Uterus (tissue), 4 donors: ENCODE data around the gene XIST. TPM values are rescaled to one million over a fixed set of nuclear protein-coding genes. Genes with fewer than 3 reads are reported as not detected.

Source experiments
- DNase-seq, 2 donors: peaks; one replicate each; pipeline ENCODE4 v3.0.0-alpha.2; 2019 to 2020
- H3K27ac ChIP-seq, 2 donors: fragments of 200-600 bp; sonication (generic); 1 replicate in 1 of 2; 2 replicates in 1 of 2; pipeline ENCODE4 v1.5.1; 2016 to 2018
- H3K27me3 ChIP-seq, 2 donors: fragments of 200-600 bp; sonication (generic); one replicate each; pipeline ENCODE4 v1.5.1; 2018 to 2019; ENCODE audit warnings: control low read depth in 1 of 2
- H3K36me3 ChIP-seq, 2 donors: fragments of 200-600 bp; sonication (generic); one replicate each; pipeline ENCODE4 v1.5.1; 2019; ENCODE audit warnings: control low read depth in 1 of 2
- H3K4me1 ChIP-seq, 2 donors: fragments of 200-600 bp; sonication (generic); one replicate each; pipeline ENCODE4 v1.5.1; 2018 to 2019; ENCODE audit warnings: control low read depth in 1 of 2
- H3K4me3 ChIP-seq, 2 donors: fragments of 200-600 bp; sonication (generic); 1 replicate in 1 of 2; 2 replicates in 1 of 2; pipeline ENCODE4 v1.5.1; 2018 to 2019; ENCODE audit warnings: mild to moderate bottlenecking in 1 of 2
- H3K9me3 ChIP-seq, 2 donors: fragments of 200-600 bp; sonication (generic); one replicate each; pipeline ENCODE4 v1.5.1; 2019; ENCODE audit warnings: control low read depth in 1 of 2
- CTCF ChIP-seq, 4 experiments: fragments of 200-600 bp in 2 of 4; fragments of 450-650 bp in 2 of 4; sonication (generic) in 2 of 4; IDR thresholded peaks; one replicate each; pipeline ENCODE4 v1.5.1; 2016 to 2019; ENCODE audit warnings: antibody characterized with exemption in 4 of 4, mild to moderate bottlenecking in 2 of 4, moderate library complexity in 1 of 4
- POLR2A ChIP-seq, 2 donors: fragments of 450-650 bp; IDR thresholded peaks; one replicate each; pipeline ENCODE4 v1.6.1; 2016; ENCODE audit warnings: antibody characterized with exemption in 2 of 2, mild to moderate bottlenecking in 1 of 2, moderate library complexity in 1 of 2
- intact Hi-C: fragments of 100-400 bp; cut with DNase I; formaldehyde crosslinking; loops from one replicate; pipeline ENCODE4 v1.15.1; 2023; ENCODE audit warnings: low total_unique reads
- total RNA-seq, 4 donors: library from RNA; depleted of rRNA in 3 of 4; stranded (reverse); fragments of >200 nt in 3 of 4; gene quantifications; one replicate each; pipeline versions ENCODE4 v1.1.0 to v1.2.4, GENCODE V29; 2014 to 2023
- donor health status: DM: yes; HTN: yes; CAD: no.

XIST gene
- total RNA-seq, 4 donors from 2014 or later: 191 to 525 (median 404) TPM

GRCh38 chrX:73830489-73831414 lies 21.8 kb downstream of the XIST start:
- TF ChIP-seq CTCF (IDR thresholded peaks at IDR 0.05) (no peak), POLR2A (IDR thresholded peaks at IDR 0.05) (no peak)
- intact Hi-C loops: no loop called here
- Histone ChIP-seq H3K4me1 (no peaks in the 10 kb centered on the region), H3K4me3 (no peak overlapping the region), H3K27ac (no peak overlapping the region), H3K36me3 (no peaks in the 10 kb centered on the region), H3K9me3 (no peaks in the 10 kb centered on the region), H3K27me3 (no peaks in the 10 kb centered on the region)
- DNase-seq: no peak

GRCh38 chrX:73829890-73830466 lies 22.5 kb downstream of the XIST start:
- H3K4me3 ChIP-seq: no peak overlapping the region
- H3K27ac ChIP-seq: no peak overlapping the region
- H3K36me3 ChIP-seq: no peaks in the 10 kb centered on the region
- TF ChIP-seq CTCF (IDR thresholded peaks at IDR 0.05) (no peak), POLR2A (IDR thresholded peaks at IDR 0.05) (no peak)
- DNase-seq: no peak
- intact Hi-C loops: no loop called here
- no peaks in the 10 kb centered on the region for H3K27me3 ChIP-seq
- no peaks in the 10 kb centered on the region for H3K4me1 ChIP-seq
- H3K9me3 ChIP-seq: no peaks in the 10 kb centered on the region

DNA sequence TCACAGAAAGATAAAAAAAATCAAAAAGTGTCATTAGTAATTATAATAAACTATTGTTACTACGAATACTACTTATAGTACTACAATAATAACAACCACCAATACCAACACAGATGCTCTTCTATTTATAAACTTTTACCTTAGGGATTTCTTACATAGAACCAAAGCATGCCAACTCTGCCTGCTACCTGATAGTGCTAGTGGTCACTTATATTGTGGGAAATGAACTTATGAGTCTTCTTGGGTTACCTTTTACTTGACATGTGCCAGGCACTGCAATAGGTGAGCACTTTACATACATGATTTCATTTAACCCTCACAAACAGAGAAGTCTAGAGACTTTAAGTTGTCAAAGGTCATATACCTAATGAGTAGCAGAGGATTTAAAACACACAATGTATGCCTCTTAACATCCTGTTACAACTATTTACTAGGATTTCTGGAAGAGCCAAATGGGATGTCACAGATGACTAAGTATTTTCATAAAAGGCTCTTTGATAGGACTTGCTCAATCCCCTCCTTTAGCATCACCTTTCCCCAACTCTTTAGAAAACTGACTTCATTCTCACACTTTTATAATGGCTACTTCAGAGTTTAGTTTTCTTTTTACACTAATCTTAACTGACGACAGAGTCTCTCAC lies 24.3 kb downstream of the XIST start:
- intact Hi-C loops: no loop called here
- no peak for DNase-seq

DNA sequence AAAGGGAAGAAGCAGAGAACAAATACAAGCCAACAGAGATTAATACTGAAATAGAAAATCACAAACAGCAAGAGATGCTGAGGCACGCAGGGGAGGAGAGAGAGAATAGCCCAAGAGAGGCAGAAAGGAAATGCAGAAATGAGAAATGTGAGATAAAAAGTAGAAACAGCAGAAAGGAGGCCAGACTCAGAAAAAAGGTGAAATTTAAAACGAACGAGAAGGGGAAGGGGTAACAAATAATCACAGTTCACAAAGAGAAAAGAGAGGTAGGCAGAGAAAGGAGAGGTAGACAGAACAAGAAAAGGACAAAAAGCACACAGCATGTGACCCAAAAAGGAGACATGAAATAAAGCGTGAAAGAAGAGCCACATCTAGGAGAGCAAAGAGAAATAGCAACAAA lies 25.1 kb downstream of the XIST start:
- H3K4me3 ChIP-seq: no peak overlapping the region
- H3K36me3 ChIP-seq: no peaks in the 10 kb centered on the region
- H3K9me3 ChIP-seq: no peaks in the 10 kb centered on the region
- no peak overlapping the region for H3K27ac ChIP-seq
- DNase-seq: no peak
- TF ChIP-seq CTCF (IDR thresholded peaks at IDR 0.05) (no peak), POLR2A (IDR thresholded peaks at IDR 0.05) (no peak)
- no peaks in the 10 kb centered on the region for H3K27me3 ChIP-seq
- intact Hi-C loops: no loop called here
- no peaks in the 10 kb centered on the region for H3K4me1 ChIP-seq

More for the DNA sequence above, 24.3 kb downstream of the XIST start:
- H3K9me3 ChIP-seq: no peaks in the 10 kb centered on the region
- no peak for TF ChIP-seq CTCF (IDR thresholded peaks at IDR 0.05)
- TF ChIP-seq POLR2A (IDR thresholded peaks at IDR 0.05): no peak
- H3K27me3 ChIP-seq: no peaks in the 10 kb centered on the region
- H3K36me3 ChIP-seq: no peaks in the 10 kb centered on the region
- H3K27ac ChIP-seq: no peak overlapping the region
- H3K4me1 ChIP-seq: no peaks in the 10 kb centered on the region
- H3K4me3 ChIP-seq: no peak overlapping the region

- no peak for DNase-seq
- Histone ChIP-seq H3K27me3 (no peaks in the 10 kb centered on the region), H3K27ac (no peak overlapping the region), H3K4me1 (no peaks in the 10 kb centered on the region), H3K36me3 (no peaks in the 10 kb centered on the region), H3K4me3 (no peak overlapping the region), H3K9me3 (no peaks in the 10 kb centered on the region)
- TF ChIP-seq CTCF (IDR thresholded peaks at IDR 0.05): no peak
- TF ChIP-seq POLR2A (IDR thresholded peaks at IDR 0.05): no peak
- intact Hi-C loops: no loop called here
Observed at GRCh38 chrX:73826996-73827395, 25.5 kb downstream of the XIST start.
